Measurements from ENCODE around the gene DSC3.

GRCh38 chr18:30988440-30988839 lies 54.1 kb downstream of the DSC3 start:
- TF ChIP-seq CTCF (conservative IDR thresholded peaks at IDR 0.05) (no peak), EZH2 (IDR thresholded peaks at IDR 0.05; ENCODE audit: low read depth) (no peak)

Measured in PC-9 (cell line).